Stimulated activated CD4-positive, alpha-beta T cell treated with anti-CD3 and anti-CD28 coated beads, Interleukin-1b, Interleukin-23, amount 100 ng/mL, for 48 hours (primary cell): ENCODE measurements around the gene TTPAL.

ENCODE experiments used
- DNase-seq: peaks from one replicate; pipeline ENCODE4 v3.0.0-alpha.2; 2020

TTPAL gene

GRCh38 chr20:44475694-44476560 lies at the start of gene TTPAL:
Gene TTPAL (plus strand): TSS chr20:44475874. CDS start chr20:44480000, 4,126 bp downstream.
- peak; percentile 89 for DNase-seq

GRCh38 chr20:44425923-44426322 lies 49.8 kb upstream of the TTPAL start:
- no peak for DNase-seq

GRCh38 chr20:44426879-44427790 lies 48.5 kb upstream of the TTPAL start:
- DNase-seq, result no peak

GRCh38 chr20:44427804-44428173 lies 47.9 kb upstream of the TTPAL start:
- no peak for DNase-seq

- DNase-seq, result no peak
Observed at GRCh38 chr20:44428174-44429016, 47.3 kb upstream of the TTPAL start.

- no peak for DNase-seq
Observed at GRCh38 chr20:44429017-44429339, 46.7 kb upstream of the TTPAL start.

- no peak for DNase-seq
Observed at GRCh38 chr20:44429419-44430269, 46.0 kb upstream of the TTPAL start.

GRCh38 chr20:44430270-44431065 lies 45.2 kb upstream of the TTPAL start:
- DNase-seq, result no peak

GRCh38 chr20:44431118-44431501 lies 44.6 kb upstream of the TTPAL start:
- DNase-seq, result no peak

- no peak for DNase-seq
Observed at GRCh38 chr20:44431502-44432234, 44.0 kb upstream of the TTPAL start.

GRCh38 chr20:44432618-44433577 lies 42.8 kb upstream of the TTPAL start:
- no peak for DNase-seq

GRCh38 chr20:44433751-44434538 lies 41.7 kb upstream of the TTPAL start:
- no peak for DNase-seq

GRCh38 chr20:44435630-44436335 lies 39.9 kb upstream of the TTPAL start:
- DNase-seq, result no peak

- DNase-seq, result no peak
Observed at GRCh38 chr20:44436393-44436792, 39.3 kb upstream of the TTPAL start.

- DNase-seq, result no peak
Observed at GRCh38 chr20:44437497-44437896, 38.2 kb upstream of the TTPAL start.

- DNase-seq, result no peak
Observed at GRCh38 chr20:44438782-44439181, 36.9 kb upstream of the TTPAL start.

- no peak for DNase-seq
Observed at GRCh38 chr20:44439318-44439717, 36.4 kb upstream of the TTPAL start.
